T-cell (primary cell): ENCODE data around the gene ACTN1. TPM values are rescaled to one million over a fixed set of nuclear protein-coding genes. Genes with fewer than 3 reads are reported as not detected.

Experiments
- ATAC-seq, 4 experiments: fragments of 200-7000 bp in 3 of 4; fragments of 150-1000 bp in 1 of 4; cut with Tn5 transposase; replicated peaks in 1 of 4; 1 replicate in 3 of 4; 2 replicates in 1 of 4; pipeline ENCODE4 v1.10.0; 2021; ENCODE audit warnings: moderate library complexity in 3 of 4, mild to moderate bottlenecking in 2 of 4, moderate number of reproducible peaks in 1 of 4
- CTCF ChIA-PET, 2 donors: fragments of 300-600 bp; sonication (Branson Sonifier 250); formaldehyde crosslinking; loops; one replicate each; lab custom pipeline; 2022; ENCODE audit warnings: antibody characterized with exemption in 2 of 2; lab: Charles Lee
- POLR2A ChIA-PET, 2 donors: fragments of 300-600 bp; sonication (Branson Sonifier 250); formaldehyde crosslinking; loops; one replicate each; lab custom pipeline; 2022; ENCODE audit warnings: antibody characterized with exemption in 2 of 2; lab: Charles Lee
- DNase-seq, 35 experiments: peaks; one replicate each; pipeline versions ENCODE4 v3.0.0 to v3.0.0-alpha.2; 2013 to 2023
- H3K27ac ChIP-seq: one replicate; pipeline ENCODE4 v1.5.1; 2013; ENCODE audit warnings: low read length
- H3K27me3 ChIP-seq, 2 experiments: replicated peaks in 1 of 2; 1 replicate in 1 of 2; 2 replicates in 1 of 2; pipeline versions ENCODE4 v1.6.1 to v1.7.0; 2013; ENCODE audit warnings: low read length in 1 of 2, mixed read lengths in 1 of 2; ENCODE audit not compliant: control insufficient read depth in 2 of 2, insufficient read depth in 2 of 2; ENCODE audit errors: extremely low read depth in 1 of 2
- H3K36me3 ChIP-seq, 2 donors: 1 replicate in 1 of 2; 2 replicates in 1 of 2; pipeline versions ENCODE4 v1.6.1 to v1.7.0; 2013; ENCODE audit warnings: low read length in 1 of 2; ENCODE audit not compliant: control insufficient read depth in 2 of 2, insufficient read depth in 1 of 2; ENCODE audit errors: extremely low read depth in 1 of 2
- H3K4me1 ChIP-seq, 2 experiments: 1 replicate in 1 of 2; 2 replicates in 1 of 2; pipeline versions ENCODE4 v1.6.1 to v1.7.0; 2013; ENCODE audit warnings: low read length in 2 of 2, mixed read lengths in 1 of 2; ENCODE audit not compliant: insufficient read depth in 2 of 2, control insufficient read depth in 1 of 2; ENCODE audit errors: extremely low read depth in 1 of 2
- H3K4me3 ChIP-seq, 2 donors: 1 replicate in 1 of 2; 2 replicates in 1 of 2; pipeline versions ENCODE4 v1.5.1 to v1.7.0; 2013; ENCODE audit warnings: mild to moderate bottlenecking in 2 of 2, low read length in 1 of 2, moderate library complexity in 1 of 2; ENCODE audit not compliant: control insufficient read depth in 1 of 2; ENCODE audit errors: extremely low read depth in 1 of 2
- H3K9me3 ChIP-seq: 2 replicates; pipeline ENCODE4 v1.7.0; 2013
- H3K27ac Mint-ChIP-seq, 2 donors: one replicate each; pipeline ENCODE4 v1.8.0; 2020 to 2021; ENCODE audit warnings: mild to moderate bottlenecking in 2 of 2, mixed read lengths in 2 of 2
- H3K27me3 Mint-ChIP-seq, 2 donors: one replicate each; pipeline ENCODE4 v1.8.0; 2021 to 2022; ENCODE audit warnings: mixed read lengths in 2 of 2
- H3K36me3 Mint-ChIP-seq: one replicate; pipeline ENCODE4 v1.8.0; 2021; ENCODE audit warnings: mixed read lengths
- H3K4me1 Mint-ChIP-seq, 3 donors: one replicate each; pipeline ENCODE4 v1.8.0; 2020 to 2022; ENCODE audit warnings: mixed read lengths in 3 of 3, mild to moderate bottlenecking in 1 of 3
- H3K4me3 Mint-ChIP-seq, 3 donors: one replicate each; pipeline ENCODE4 v1.8.0; 2020 to 2022; ENCODE audit warnings: mild to moderate bottlenecking in 3 of 3, mixed read lengths in 3 of 3, moderate library complexity in 3 of 3
- H3K9me3 Mint-ChIP-seq, 3 donors: one replicate each; pipeline ENCODE4 v1.8.0; 2020 to 2022; ENCODE audit warnings: mixed read lengths in 3 of 3
- WGBS: methylation state at CpG from one replicate; pipeline ENCODE4 v1.1.5; 2013; ENCODE audit warnings: missing lambda C conversion rate; ENCODE audit not compliant: insufficient coverage; 5-methylcytosine and 5-hydroxymethylcytosine counted together
- total RNA-seq, 35 experiments: library from RNA in 6 of 35; stranded (reverse) in 6 of 35; fragments of 120-200 nt in 1 of 35; gene quantifications; one replicate each; pipeline versions ENCODE4 v1.2.1 to v1.2.4 and lab custom pipeline; 2013 to 2026

Gene ACTN1
- total RNA-seq, 5 donors from 2014 or later (not counting 1 experiment from before 2014, with no cell fraction given) = 84.8 to 219 (median 122) TPM

DNA sequence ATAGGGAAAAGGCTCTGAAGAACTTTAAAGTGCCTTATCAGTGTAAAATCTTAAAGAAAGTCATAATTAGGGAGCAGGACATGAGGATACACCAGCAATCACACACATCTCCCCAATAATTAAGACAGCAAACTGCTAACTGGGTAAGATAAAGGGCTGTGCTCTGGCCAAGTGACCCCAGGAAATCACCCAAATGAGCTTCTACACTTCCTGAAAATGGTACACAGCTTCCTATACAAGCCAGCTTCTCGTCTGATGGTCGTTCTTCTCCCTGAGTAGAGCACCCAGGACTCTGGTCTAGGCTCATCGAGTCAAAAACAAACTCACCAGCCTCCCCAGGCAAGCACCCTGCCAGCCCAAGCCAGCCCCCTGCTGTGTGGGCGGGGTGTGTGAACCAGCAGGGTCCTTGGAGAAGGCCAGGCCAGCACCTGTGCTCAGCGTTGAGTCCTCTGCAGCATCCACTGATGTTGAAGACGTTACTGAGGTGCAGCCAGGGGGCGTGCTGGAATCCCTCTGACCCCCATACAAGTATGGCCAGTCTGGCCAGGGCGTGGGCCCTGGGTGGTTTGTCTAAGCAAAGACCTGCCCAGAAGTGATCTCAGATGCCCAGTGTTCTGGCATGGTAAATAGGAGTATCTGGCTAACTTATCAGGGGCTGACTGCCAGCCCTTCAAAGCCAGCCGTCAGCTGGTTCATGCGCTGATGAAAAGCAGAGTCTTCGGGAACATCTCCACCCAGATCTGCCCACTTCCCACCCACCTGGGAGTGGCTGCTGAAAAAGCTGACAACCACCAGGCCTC is 41.4 kb downstream of the ACTN1 start:
- Histone ChIP-seq H3K36me3 (peaks cover 2 to 4% of the 10 kb centered on the region in 2 donors), H3K27ac (no peak overlapping the region), H3K27me3 (no peaks in the 10 kb centered on the region), H3K4me3 (peak overlapping the region in 1 of 2 donors; percentile 29), H3K4me1 (peaks cover 20 to 68% of the 10 kb centered on the region in 2 experiments), H3K9me3 (no peaks in the 10 kb centered on the region)
- H3K4me1 Mint-ChIP-seq = peaks cover 80 to 86% (median 82%) of the 10 kb centered on the region in 3 donors
- no peaks in the 10 kb centered on the region for H3K27me3 Mint-ChIP-seq
- 53% methylated on average over 11 of the region's 11 CpGs for WGBS
- ATAC-seq (peak; percentile 58 to 73 (median 63)), DNase-seq (peak in 11 of 35 experiments; percentile 11 to 40 (median 25))
- H3K4me3 Mint-ChIP-seq = peak overlapping the region in 2 of 3 donors; percentile 22 to 62
- CTCF ChIA-PET = no interaction called here
- POLR2A ChIA-PET = no interaction called here
- no peaks in the 10 kb centered on the region for H3K9me3 Mint-ChIP-seq
- H3K36me3 Mint-ChIP-seq = peaks cover 8% of the 10 kb centered on the region
- H3K27ac Mint-ChIP-seq = peak overlapping the region; percentile 75 to 82

DNA sequence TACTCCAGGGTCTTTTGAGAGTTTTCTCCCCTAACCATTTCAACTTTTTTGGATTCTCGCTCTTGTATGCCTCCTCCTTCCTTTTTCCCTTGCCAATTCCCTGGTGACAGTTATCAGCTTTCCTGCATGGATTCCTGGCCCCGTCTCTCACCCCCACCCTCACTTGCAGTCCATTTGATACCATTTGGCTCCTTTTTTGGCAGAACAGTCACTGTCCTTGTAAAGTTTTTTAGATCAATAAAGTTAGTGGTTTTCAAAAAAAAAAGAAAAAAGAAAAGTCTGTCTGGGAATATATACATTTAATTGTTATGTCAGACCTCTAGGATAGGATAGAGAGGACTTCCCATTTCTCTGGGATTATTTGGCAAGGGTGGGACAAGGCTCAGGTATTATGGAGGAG is 42.1 kb downstream of the ACTN1 start:
- H3K4me3 Mint-ChIP-seq = peak overlapping the region in 1 of 3 donors; percentile 62
- ATAC-seq (no peak), DNase-seq (no peak)
- Histone ChIP-seq H3K9me3 (no peaks in the 10 kb centered on the region), H3K27me3 (no peaks in the 10 kb centered on the region), H3K27ac (no peak overlapping the region), H3K4me1 (peaks cover 23 to 65% of the 10 kb centered on the region in 2 experiments), H3K4me3 (no peak overlapping the region), H3K36me3 (peaks cover 0 to 2% of the 10 kb centered on the region in 2 donors)
- no peaks in the 10 kb centered on the region for H3K9me3 Mint-ChIP-seq
- CTCF ChIA-PET = no interaction called here
- peaks cover 78 to 85% (median 81%) of the 10 kb centered on the region in 3 donors for H3K4me1 Mint-ChIP-seq
- H3K36me3 Mint-ChIP-seq = peaks cover 9% of the 10 kb centered on the region
- H3K27me3 Mint-ChIP-seq = no peaks in the 10 kb centered on the region
- H3K27ac Mint-ChIP-seq = peak overlapping the region; percentile 55 to 79
- POLR2A ChIA-PET = no interaction called here
- 100% methylated on average over 1 of the region's 2 CpGs for WGBS

GRCh38 chr14:68936476-68936875 is 42.6 kb downstream of the ACTN1 start:
- no peaks in the 10 kb centered on the region for H3K9me3 Mint-ChIP-seq
- Histone ChIP-seq H3K4me1 (peaks cover 24 to 64% of the 10 kb centered on the region in 2 experiments), H3K27ac (no peak overlapping the region), H3K9me3 (no peaks in the 10 kb centered on the region), H3K27me3 (no peaks in the 10 kb centered on the region), H3K4me3 (no peak overlapping the region), H3K36me3 (peaks cover 0 to 1% of the 10 kb centered on the region in 2 donors)
- H3K4me3 Mint-ChIP-seq = peak overlapping the region in 1 of 3 donors; percentile 62
- ChIA-PET CTCF (no interaction called here), POLR2A (interaction anchor here (0.7 kb wide), 2 partner anchors 29 to 50 kb away, joined by 3 to 5 read pairs; no protein-coding TSS in a partner anchor)
- WGBS = 89% methylated on average over 8 of the region's 8 CpGs
- peaks cover 78 to 85% (median 80%) of the 10 kb centered on the region in 3 donors for H3K4me1 Mint-ChIP-seq
- H3K27ac Mint-ChIP-seq = peak overlapping the region; percentile 19 to 79
- DNase-seq (no peak), ATAC-seq (no peak)
- H3K27me3 Mint-ChIP-seq = no peaks in the 10 kb centered on the region
- H3K36me3 Mint-ChIP-seq = peaks cover 10% of the 10 kb centered on the region

DNA sequence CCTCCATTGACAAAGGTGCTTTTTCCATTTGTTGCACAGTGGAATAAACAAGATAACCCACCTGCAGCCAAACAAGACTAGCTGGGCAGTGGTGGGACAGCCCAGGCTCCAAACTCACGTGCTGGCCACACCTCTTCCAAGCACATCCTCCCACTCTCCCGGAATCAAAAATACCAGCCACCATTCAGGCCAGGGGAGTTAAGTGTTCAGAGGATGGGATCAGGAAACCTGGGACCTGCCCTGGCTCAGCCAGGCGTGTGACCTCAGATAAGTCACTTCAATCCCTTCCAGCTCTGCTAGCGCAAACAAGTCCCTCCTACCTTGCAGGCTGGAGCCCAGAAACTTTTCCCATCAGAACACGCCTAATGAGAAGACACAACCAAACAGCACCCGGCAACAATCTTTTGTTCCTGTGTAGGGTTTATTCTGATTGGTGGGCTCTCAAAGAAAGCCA is 43.3 kb downstream of the ACTN1 start:
- ChIA-PET CTCF (no interaction called here), POLR2A (interaction anchor here (0.7 kb wide), 2 partner anchors 28 to 51 kb away, joined by 3 to 5 read pairs; no protein-coding TSS in a partner anchor)
- Mint-ChIP-seq H3K36me3 (peaks cover 12% of the 10 kb centered on the region), H3K4me3 (no peak overlapping the region), H3K27me3 (no peaks in the 10 kb centered on the region), H3K9me3 (no peaks in the 10 kb centered on the region), H3K27ac (peak overlapping the region in 1 of 2 donors; percentile 79), H3K4me1 (peaks cover 78 to 85% (median 81%) of the 10 kb centered on the region in 3 donors)
- no peaks in the 10 kb centered on the region for H3K9me3 ChIP-seq
- no peaks in the 10 kb centered on the region for H3K27me3 ChIP-seq
- no peak overlapping the region for H3K27ac ChIP-seq
- H3K4me3 ChIP-seq = no peak overlapping the region
- WGBS = no CpG with 5 or more reads among the region's 6 CpGs
- DNase-seq (no peak), ATAC-seq (no peak)
- peaks cover 0 to 2% of the 10 kb centered on the region in 2 donors for H3K36me3 ChIP-seq
- peaks cover 25 to 64% of the 10 kb centered on the region in 2 experiments for H3K4me1 ChIP-seq

DNA sequence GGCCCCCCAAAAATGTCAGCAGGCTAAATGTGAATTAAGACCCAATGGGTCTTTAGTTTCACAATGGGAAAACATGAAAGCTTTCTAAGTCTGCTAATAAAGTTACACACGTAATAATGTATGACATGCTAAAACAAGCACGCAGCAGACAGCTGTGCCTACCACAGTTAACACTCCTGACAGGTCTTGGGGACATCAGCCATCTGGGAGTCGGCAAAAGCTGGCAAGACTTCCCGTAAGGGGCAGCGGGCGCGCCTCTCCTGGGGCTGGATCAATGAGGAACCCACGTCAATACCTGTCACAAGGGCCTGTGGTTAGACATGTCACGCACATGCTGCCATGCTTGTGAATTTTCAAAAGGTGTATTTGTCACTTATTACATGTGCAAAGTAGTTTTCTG is 45.0 kb downstream of the ACTN1 start:
- Mint-ChIP-seq H3K27me3 (no peaks in the 10 kb centered on the region), H3K4me3 (no peak overlapping the region), H3K9me3 (no peaks in the 10 kb centered on the region), H3K27ac (peak overlapping the region in 1 of 2 donors; percentile 2), H3K4me1 (peaks cover 80 to 85% (median 81%) of the 10 kb centered on the region in 3 donors), H3K36me3 (peaks cover 12% of the 10 kb centered on the region)
- 90% methylated on average over 9 of the region's 9 CpGs for WGBS
- Histone ChIP-seq H3K9me3 (no peaks in the 10 kb centered on the region), H3K36me3 (peaks cover 0 to 2% of the 10 kb centered on the region in 2 donors), H3K4me1 (peaks cover 32 to 60% of the 10 kb centered on the region in 2 experiments), H3K27me3 (no peaks in the 10 kb centered on the region), H3K27ac (no peak overlapping the region), H3K4me3 (no peak overlapping the region)
- CTCF ChIA-PET = interaction anchor here in 1 of 2 donors (0.7 kb wide), 1 partner anchor 807 kb away, joined by 4 read pairs; no protein-coding TSS in a partner anchor
- no peak for ATAC-seq
- DNase-seq = peak in 1 of 35 experiments; percentile 15
- POLR2A ChIA-PET = no interaction called here

- no peak overlapping the region for H3K27ac ChIP-seq
- Mint-ChIP-seq H3K27ac (peak overlapping the region in 1 of 2 donors; percentile 3), H3K27me3 (no peaks in the 10 kb centered on the region), H3K4me1 (peaks cover 80 to 85% (median 81%) of the 10 kb centered on the region in 3 donors), H3K9me3 (no peaks in the 10 kb centered on the region), H3K36me3 (peaks cover 12% of the 10 kb centered on the region), H3K4me3 (peak overlapping the region in 1 of 3 donors; percentile 9)
- H3K27me3 ChIP-seq = no peaks in the 10 kb centered on the region
- CTCF ChIA-PET = interaction anchor here in 1 of 2 donors (0.9 kb wide), 1 partner anchor 21 kb away, joined by 4 read pairs; no protein-coding TSS in a partner anchor
- H3K36me3 ChIP-seq = peaks cover 0 to 2% of the 10 kb centered on the region in 2 donors
- no peaks in the 10 kb centered on the region for H3K9me3 ChIP-seq
- DNase-seq (peak in 1 of 35 experiments; percentile 41), ATAC-seq (peak in 1 of 4 experiments; percentile 35)
- peaks cover 31 to 59% of the 10 kb centered on the region in 2 experiments for H3K4me1 ChIP-seq
- POLR2A ChIA-PET = interaction anchor here in 1 of 2 donors (0.6 kb wide), 1 partner anchor 22 kb away, joined by 4 read pairs; no protein-coding TSS in a partner anchor
- 89% methylated on average over 1 of the region's 5 CpGs for WGBS
- H3K4me3 ChIP-seq = no peak overlapping the region
Measured at GRCh38 chr14:68932686-68933085, 46.4 kb downstream of the ACTN1 start.
